Measurements from ENCODE around the gene CEP20.

GRCh38 chr16:15887283-15887682 lies 1.1 kb downstream of the CEP20 start:
- TF ChIP-seq CTCF (IDR thresholded peaks at IDR 0.05) (no peak), POLR2A (IDR thresholded peaks at IDR 0.05) (no peak), POLR2AphosphoS5 (IDR thresholded peaks at IDR 0.05) (no peak)

All from gastroesophageal sphincter (tissue), 3 donors.